ENCODE measurements around the gene ATG9B. TPM values are rescaled to one million over a fixed set of nuclear protein-coding genes. Genes with fewer than 3 reads are reported as not detected.

ATG9B gene
- total and polyA plus RNA-seq, 2 of the 13 experiments (the other 11 are each of a cell fraction or from before 2014, with no cell fraction given) = 0.24 TPM; not detected in 1

GRCh38 chr7:151012031-151012692 is 12.1 kb downstream of the ATG9B start (continued):
- TF ChIP-seq ZNF792 (CRISPR knock-in tag; IDR thresholded peaks at IDR 0.05) (no peak), EEA1 (CRISPR knock-in tag; IDR thresholded peaks at IDR 0.05; ENCODE audit: borderline replicate concordance) (no peak), ZNF331 (CRISPR knock-in tag; IDR thresholded peaks at IDR 0.05) (0 out of 2 replicates have a peak, but pooled peaks have one; percentile 16), ELF3 (CRISPR knock-in tag; IDR thresholded peaks at IDR 0.05) (peak; percentile 79), MTA3 (CRISPR knock-in tag; IDR thresholded peaks at IDR 0.05) (no peak), ZKSCAN1 (IDR thresholded peaks at IDR 0.05; ENCODE audit: low read length) (no peak), AGO2 (optimal IDR thresholded peaks at IDR 0.05; ENCODE audit: low read depth, low read length) (no peak), ZFY (CRISPR knock-in tag; IDR thresholded peaks at IDR 0.05) (peak; percentile 46; the same call in 1 of the 2 replicates), ZNF230 (CRISPR knock-in tag; IDR thresholded peaks at IDR 0.05) (no peak), ESRRA (CRISPR knock-in tag; IDR thresholded peaks at IDR 0.05; ENCODE audit: low read depth) (peak; percentile 87), ZNF691 (CRISPR knock-in tag; IDR thresholded peaks at IDR 0.05; ENCODE audit: borderline replicate concordance, low read depth) (0 out of 2 replicates have a peak, but pooled peaks have one; percentile 33), NONO (IDR thresholded peaks at IDR 0.05) (no peak), NONO (CRISPR knock-in tag; conservative IDR thresholded peaks at IDR 0.05) (no peak; the same call in 1 of the 2 replicates), ZFP90 (CRISPR knock-in tag; IDR thresholded peaks at IDR 0.05; ENCODE audit: borderline replicate concordance) (no peak), GATAD1 (CRISPR knock-in tag; IDR thresholded peaks at IDR 0.05) (peak; percentile 45; the same call in 1 of the 2 replicates), TCF12 (IDR thresholded peaks at IDR 0.05) (no peak), TCF12 (CRISPR knock-in tag; IDR thresholded peaks at IDR 0.05) (no peak), HMG20B (CRISPR knock-in tag; conservative IDR thresholded peaks at IDR 0.05) (no peak), ZNF607 (CRISPR knock-in tag; IDR thresholded peaks at IDR 0.05; ENCODE audit: borderline replicate concordance) (no peak), ZNF747 (CRISPR knock-in tag; IDR thresholded peaks at IDR 0.05; ENCODE audit: borderline replicate concordance) (no peak), FOXK2 (IDR thresholded peaks at IDR 0.05) (no peak)
- TF ChIP-seq, protein P1, sequence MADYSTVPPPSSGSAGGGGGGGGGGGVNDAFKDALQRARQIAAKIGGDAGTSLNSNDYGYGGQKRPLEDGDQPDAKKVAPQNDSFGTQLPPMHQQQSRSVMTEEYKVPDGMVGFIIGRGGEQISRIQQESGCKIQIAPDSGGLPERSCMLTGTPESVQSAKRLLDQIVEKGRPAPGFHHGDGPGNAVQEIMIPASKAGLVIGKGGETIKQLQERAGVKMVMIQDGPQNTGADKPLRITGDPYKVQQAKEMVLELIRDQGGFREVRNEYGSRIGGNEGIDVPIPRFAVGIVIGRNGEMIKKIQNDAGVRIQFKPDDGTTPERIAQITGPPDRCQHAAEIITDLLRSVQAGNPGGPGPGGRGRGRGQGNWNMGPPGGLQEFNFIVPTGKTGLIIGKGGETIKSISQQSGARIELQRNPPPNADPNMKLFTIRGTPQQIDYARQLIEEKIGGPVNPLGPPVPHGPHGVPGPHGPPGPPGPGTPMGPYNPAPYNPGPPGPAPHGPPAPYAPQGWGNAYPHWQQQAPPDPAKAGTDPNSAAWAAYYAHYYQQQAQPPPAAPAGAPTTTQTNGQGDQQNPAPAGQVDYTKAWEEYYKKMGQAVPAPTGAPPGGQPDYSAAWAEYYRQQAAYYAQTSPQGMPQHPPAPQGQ (CRISPR knock-in tag; IDR thresholded peaks at IDR 0.05; ENCODE audit: borderline replicate concordance) = no peak
- TF ChIP-seq, protein P2, sequence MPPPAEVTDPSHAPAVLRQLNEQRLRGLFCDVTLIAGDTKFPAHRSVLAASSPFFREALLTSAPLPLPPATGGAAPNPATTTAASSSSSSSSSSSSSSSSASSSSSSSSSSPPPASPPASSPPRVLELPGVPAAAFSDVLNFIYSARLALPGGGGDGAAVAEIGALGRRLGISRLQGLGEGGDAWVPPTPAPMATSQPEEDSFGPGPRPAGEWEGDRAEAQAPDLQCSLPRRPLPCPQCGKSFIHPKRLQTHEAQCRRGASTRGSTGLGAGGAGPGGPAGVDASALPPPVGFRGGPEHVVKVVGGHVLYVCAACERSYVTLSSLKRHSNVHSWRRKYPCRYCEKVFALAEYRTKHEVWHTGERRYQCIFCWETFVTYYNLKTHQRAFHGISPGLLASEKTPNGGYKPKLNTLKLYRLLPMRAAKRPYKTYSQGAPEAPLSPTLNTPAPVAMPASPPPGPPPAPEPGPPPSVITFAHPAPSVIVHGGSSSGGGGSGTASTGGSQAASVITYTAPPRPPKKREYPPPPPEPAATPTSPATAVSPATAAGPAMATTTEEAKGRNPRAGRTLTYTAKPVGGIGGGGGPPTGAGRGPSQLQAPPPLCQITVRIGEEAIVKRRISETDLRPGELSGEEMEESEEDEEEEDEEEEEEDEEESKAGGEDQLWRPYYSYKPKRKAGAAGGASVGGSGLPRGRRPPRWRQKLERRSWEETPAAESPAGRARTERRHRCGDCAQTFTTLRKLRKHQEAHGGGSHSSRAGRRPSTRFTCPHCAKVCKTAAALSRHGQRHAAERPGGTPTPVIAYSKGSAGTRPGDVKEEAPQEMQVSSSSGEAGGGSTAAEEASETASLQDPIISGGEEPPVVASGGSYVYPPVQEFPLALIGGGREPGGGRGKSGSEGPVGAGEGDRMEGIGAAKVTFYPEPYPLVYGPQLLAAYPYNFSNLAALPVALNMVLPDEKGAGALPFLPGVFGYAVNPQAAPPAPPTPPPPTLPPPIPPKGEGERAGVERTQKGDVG (CRISPR knock-in tag; IDR thresholded peaks at IDR 0.05; ENCODE audit: borderline replicate concordance) = no peak
- TF ChIP-seq, protein P3, sequence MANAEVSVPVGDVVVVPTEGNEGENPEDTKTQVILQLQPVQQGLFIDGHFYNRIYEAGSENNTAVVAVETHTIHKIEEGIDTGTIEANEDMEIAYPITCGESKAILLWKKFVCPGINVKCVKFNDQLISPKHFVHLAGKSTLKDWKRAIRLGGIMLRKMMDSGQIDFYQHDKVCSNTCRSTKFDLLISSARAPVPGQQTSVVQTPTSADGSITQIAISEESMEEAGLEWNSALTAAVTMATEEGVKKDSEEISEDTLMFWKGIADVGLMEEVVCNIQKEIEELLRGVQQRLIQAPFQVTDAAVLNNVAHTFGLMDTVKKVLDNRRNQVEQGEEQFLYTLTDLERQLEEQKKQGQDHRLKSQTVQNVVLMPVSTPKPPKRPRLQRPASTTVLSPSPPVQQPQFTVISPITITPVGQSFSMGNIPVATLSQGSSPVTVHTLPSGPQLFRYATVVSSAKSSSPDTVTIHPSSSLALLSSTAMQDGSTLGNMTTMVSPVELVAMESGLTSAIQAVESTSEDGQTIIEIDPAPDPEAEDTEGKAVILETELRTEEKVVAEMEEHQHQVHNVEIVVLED (CRISPR knock-in tag; IDR thresholded peaks at IDR 0.05; ENCODE audit: borderline replicate concordance) = peak; percentile 27; the same call in 1 of the 2 replicates
